Renal pelvis (tissue), 4 donors: ENCODE measurements around the gene GSE1. TPM values are rescaled to one million over a fixed set of nuclear protein-coding genes. Genes with fewer than 3 reads are reported as not detected.

Source experiments
- DNase-seq: peaks from one replicate; pipeline ENCODE4 v3.0.0-alpha.2; 2013
- polyA plus RNA-seq, 3 donors: library from polyadenylated mRNA; unstranded; fragments of 120-200 nt; gene quantifications; one replicate each; pipeline ENCODE4 v1.2.1, GENCODE V29; 2013; ENCODE audit not compliant: insufficient read length in 3 of 3

Gene GSE1
- polyA plus RNA-seq, 3 donors: 66.7 to 81.1 (median 76.1) TPM

GRCh38 chr16:85615852-85616606 is 2.9 kb downstream of the GSE1 start:
- DNase-seq: no peak

- DNase-seq: no peak
These were observed 3.6 kb downstream of the GSE1 start for GRCh38 chr16:85616607-85617321.

GRCh38 chr16:85617948-85618347 is 4.8 kb downstream of the GSE1 start:
- no peak for DNase-seq

- no peak for DNase-seq
These were observed 5.4 kb downstream of the GSE1 start for GRCh38 chr16:85618521-85618920.

- no peak for DNase-seq
These were observed 6.2 kb downstream of the GSE1 start for GRCh38 chr16:85619101-85619891.

- no peak for DNase-seq
These were observed 7.3 kb downstream of the GSE1 start for GRCh38 chr16:85620374-85620773.

GRCh38 chr16:85621698-85622428 is 8.7 kb downstream of the GSE1 start:
- no peak for DNase-seq

- no peak for DNase-seq
These were observed 9.6 kb downstream of the GSE1 start for GRCh38 chr16:85622683-85623082.

GRCh38 chr16:85623250-85623649 is 10.1 kb downstream of the GSE1 start:
- no peak for DNase-seq

GRCh38 chr16:85623997-85624601 is 11.0 kb downstream of the GSE1 start:
- no peak for DNase-seq

- DNase-seq: no peak
These were observed 11.5 kb downstream of the GSE1 start for GRCh38 chr16:85624646-85625045.

GRCh38 chr16:85625053-85625452 is 11.9 kb downstream of the GSE1 start:
- DNase-seq: no peak

- DNase-seq: no peak
These were observed 12.5 kb downstream of the GSE1 start for GRCh38 chr16:85625485-85626117.

GRCh38 chr16:85626191-85626981 is 13.3 kb downstream of the GSE1 start:
- DNase-seq: no peak

GRCh38 chr16:85627089-85627488 is 14.0 kb downstream of the GSE1 start:
- DNase-seq: no peak

- no peak for DNase-seq
These were observed 14.6 kb downstream of the GSE1 start for GRCh38 chr16:85627526-85628264.

- no peak for DNase-seq
These were observed 15.1 kb downstream of the GSE1 start for GRCh38 chr16:85628265-85628556.

GRCh38 chr16:85628645-85629044 is 15.5 kb downstream of the GSE1 start:
- no peak for DNase-seq

GRCh38 chr16:85629326-85629725 is 16.2 kb downstream of the GSE1 start:
- DNase-seq: no peak

- no peak for DNase-seq
These were observed 16.7 kb downstream of the GSE1 start for GRCh38 chr16:85629853-85630252.
